Renal cortical epithelial cell (primary cell): ENCODE measurements around the gene ZNF521. TPM values are rescaled to one million over a fixed set of nuclear protein-coding genes. Genes with fewer than 3 reads are reported as not detected.

ENCODE experiments used
- DNase-seq: peaks from one replicate; pipeline ENCODE4 v3.0.0-alpha.2; 2011; ENCODE audit warnings: low read depth
- total RNA-seq: library from RNA; depleted of rRNA; stranded (reverse); fragments of >200 nt; gene quantifications from 2 replicates; pipeline ENCODE4 v1.2.3, GENCODE V29; 2014

ZNF521 gene
- total RNA-seq, 1 donor from 2014 or later: 1.3 TPM

DNA sequence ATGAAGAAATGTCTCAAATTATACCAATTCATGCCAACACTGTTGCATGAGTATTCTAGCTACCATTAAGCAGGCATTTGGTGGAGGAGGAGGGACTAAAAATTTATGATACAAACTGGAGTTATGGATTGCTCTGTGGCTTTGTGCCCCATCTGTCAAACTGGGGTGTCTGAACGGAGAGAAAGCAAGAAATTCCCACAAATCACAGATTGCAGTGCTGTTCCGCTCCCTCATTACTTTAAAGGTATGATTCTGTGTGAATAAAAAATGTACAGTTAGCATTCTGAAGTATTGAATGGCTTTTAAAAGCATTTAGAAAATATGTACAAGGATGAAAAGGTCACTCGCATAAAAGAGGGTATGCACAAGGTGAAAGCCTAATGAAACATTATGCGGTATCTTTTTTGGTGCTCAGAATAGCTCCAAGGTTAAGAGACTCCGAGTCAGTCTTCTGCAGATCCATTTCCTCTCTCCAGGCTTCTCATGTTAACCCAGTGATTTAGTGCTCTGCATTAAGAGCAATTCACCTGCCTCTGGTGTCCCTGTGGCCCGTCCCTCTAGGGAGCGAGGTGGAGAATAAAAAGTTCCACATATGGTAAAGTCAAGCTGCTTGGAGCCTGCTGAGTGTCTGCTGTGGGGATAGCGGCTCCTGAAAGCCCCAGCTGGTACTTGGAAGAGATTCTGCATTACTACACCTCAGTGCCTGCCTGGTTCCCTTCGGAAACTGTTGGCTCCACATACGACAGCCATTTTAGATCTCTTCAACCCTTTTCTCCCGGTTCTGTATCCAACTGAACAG is 184.2 kb downstream of the ZNF521 start:
- DNase-seq: no peak

DNA sequence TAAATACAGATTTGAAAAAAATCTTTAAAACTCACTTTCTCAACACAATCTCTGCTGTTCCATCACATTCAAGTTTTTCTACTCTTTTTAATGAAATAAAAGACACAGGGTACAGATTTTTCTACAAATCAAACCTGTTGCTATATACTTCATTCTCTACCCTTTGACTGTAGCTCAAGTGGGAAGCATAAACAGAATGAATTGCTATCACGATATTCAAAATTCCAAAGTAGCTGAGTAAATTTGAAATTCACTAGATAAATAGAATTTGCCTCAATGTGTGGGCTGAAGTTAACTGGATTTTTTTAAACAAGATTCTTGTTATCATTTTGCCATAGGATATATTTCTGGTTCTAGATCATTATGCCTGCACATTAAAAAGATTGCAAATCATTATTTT is 185.9 kb downstream of the ZNF521 start:
- no peak for DNase-seq

DNA sequence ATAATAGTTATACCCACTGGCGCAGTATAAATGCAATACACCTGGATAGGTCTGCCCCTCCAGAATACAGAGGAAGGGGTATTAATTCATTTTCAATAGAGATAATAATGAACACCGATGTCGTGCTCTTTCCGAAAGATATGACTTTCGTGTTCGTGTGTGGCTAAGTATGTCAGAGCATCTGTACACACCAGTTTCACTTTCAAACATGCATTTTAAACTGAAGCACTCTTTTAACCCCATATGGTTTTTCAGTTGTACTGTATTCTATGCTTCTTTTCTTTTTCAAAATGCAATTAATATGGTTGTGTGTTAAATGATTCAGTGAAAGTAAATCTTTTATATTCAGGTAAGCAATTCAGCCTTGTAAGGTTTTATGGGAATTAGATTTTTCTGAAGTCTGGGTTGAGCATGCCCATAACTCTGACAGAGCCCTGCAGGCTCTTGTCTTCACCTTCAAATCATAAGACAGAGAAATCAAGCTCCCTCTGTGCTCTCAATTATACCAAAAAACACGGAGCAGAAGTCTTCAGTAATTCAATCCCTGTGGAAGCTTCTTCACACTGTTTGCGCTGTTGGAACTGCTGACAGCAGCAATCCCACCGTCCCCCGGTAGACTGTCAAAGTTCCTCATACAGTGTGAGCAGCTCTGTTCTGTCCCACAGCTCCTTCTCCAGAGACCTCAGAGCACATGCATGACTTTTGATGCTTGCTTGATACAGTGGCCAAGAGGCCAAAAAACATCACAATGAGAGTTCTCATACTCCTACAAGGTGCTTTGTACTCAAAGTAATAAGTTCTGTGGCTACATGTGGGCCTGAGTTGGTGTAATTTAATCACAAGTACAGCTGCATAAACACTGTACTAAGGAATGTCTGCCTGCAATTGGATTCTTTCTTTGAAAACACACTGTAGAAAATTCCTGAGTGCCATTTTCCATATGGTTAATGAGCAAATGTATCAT is 186.8 kb downstream of the ZNF521 start:
- peak; percentile 5 for DNase-seq

DNA sequence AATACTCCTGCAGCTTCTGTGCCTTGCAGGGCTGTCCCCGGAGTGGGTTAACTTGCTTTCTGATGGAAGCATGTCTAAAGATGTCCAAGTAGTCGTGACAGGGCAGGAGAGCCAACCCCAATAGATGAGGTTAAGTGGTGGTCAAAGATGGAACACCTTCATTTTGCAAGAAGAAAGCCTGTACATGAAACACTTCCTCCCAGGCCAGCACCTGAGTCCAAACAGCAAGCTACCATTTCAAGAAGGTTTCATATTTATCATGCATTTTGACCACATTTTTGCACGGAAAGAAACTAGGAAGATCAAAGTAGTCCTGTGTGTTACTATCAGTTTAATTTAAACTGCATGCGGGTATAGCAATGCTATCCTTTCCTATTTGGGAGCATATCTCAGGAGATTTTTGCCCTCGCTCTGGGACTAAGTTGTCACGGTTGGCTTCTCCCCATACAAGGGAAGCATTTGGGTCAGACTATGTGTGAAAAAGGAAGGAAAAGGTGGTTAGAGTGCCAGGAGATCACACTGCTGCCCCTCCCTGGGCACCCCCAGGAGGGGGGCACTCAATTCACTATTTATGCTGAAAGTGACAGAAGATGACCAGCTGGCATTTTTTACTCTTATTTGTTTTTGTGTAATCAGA is 187.6 kb downstream of the ZNF521 start:
- DNase-seq: peak; percentile 1

DNA sequence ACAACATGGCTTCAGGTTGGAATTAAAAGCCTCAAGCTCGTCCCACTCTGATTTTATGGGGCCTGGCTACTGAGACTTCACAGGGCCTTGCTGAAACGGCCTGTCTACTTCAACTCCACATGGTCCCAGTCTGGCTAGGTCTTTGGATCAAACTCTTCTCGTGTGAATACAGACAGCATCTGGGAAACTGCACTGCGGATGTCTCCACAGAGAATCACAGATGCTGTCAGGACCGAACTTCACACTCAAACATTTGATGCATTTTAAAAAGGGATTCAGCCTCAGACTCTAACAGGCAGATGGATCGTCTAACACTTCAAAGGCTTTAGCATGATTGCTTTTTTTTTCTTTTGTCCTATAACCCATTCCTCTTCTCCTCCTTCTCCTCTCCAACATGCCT is 198.5 kb downstream of the ZNF521 start:
- DNase-seq: no peak

DNA sequence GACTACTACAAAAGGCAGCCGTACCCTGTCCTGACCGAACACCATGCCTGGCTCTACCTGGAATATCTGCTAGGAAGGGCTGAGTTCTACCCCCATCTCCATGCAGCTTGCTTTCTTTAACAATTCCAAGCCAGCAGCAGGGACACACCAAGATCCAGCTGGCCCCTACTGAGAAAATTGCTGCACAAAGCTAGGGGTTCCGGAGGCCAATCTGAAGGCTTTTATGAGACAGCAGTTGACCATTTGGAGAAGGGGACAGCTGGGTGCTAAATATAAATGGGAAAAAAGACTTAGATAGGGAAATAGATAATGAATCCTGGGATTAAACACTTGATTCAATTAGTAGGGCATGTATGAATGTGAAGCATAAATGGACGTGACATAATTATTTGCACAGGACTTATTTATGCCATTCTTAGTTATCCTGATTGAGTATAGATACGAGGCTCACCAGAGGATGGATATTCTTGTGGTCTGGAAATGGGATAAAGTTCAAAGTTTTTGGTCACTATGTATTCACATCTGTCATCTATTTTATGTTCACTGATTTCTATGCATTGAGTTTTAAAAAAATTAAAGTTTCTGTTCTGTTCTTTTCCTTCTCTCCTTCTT is 204.0 kb downstream of the ZNF521 start:
- DNase-seq: no peak

DNA sequence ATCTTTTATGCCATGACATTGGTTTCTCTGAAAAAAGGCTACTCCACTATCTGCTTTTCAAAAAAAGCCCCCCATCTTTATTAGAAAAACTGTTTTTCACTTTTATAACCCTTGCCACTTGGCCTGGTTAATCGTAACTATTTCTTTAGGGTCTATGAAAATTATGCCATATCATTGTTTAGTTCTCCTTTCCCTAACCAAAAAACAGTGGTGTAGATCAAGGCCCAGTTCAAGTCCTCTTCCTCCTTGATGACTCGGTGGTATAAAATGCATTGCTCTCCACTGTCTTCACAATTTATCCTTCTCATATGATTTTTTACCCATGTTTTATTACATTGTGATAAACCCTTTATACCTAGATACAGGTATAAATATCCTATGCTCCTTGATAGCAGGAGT is 205.5 kb downstream of the ZNF521 start:
- DNase-seq: no peak

DNA sequence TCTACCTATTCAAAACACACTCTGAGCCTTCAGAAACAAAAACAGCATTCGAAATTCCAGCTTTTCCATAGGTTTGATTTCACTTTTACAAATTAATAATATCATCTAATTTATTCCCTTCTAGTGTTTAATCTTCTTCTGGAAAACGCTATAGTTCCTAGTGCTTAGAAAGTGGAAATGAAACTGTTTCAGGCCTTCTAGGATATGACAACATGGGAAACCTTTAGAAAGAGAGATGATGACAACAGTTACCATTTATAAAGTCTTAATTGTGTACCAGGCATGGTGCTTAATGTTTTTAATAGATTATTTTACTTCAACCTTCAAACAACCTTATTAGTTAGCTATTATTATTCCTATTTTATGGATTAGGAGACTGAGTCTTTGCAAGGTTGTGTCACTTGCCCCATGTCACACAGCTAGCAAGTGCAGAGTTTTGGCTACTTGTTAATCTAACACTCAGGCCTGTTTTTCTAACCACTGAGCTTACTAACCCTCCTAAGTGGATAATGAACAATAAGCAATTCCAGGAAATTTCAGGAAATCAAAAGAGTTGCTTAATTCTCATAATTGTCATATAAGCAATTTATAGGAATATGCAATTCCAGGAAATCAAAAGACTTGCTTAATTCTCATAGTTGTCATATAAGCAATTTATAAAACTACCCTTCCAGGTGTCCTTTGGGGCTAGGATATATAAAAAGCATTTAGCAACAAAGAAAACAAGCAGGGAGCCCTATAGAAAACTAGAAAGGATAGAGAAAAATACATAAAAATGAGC is 206.0 kb downstream of the ZNF521 start:
- DNase-seq: no peak

DNA sequence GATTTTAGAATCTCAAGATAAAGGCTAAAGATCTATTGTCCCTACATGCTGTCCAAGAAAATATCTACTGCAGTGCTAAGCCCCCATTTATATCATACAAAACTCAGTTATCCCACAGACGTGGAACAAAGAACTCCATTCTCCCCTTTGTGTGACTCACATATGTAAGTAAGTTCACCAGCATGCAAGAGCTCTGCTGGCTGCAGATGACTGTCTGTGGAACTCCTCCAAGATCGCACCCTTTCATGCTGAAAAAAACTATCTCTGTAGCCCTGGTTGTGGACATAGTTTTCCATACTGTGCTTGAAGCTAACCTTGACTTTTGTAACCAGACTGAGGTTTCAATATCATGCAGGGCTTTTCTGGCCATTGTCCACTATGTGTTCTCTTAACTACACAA is 207.1 kb downstream of the ZNF521 start:
- DNase-seq: no peak

DNA sequence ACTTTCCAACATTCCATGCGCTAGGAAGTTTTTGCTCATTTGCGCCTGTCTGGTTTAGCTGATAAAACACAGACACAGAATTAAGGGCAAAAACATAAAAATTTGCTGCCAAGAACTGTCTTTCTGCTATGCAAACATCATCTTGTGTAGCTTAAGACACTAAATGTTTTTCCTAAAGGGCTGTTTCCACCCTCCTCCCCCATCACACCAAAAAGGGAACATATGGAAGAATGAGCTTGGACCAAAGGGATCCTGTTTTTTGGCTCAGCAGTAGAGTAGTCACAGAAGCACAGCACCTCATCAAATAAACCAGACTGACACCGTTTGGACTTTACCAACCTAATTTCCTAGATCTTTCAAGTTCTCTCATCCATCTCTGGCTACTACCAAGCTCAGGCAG is 210.1 kb downstream of the ZNF521 start:
- DNase-seq: no peak

DNA sequence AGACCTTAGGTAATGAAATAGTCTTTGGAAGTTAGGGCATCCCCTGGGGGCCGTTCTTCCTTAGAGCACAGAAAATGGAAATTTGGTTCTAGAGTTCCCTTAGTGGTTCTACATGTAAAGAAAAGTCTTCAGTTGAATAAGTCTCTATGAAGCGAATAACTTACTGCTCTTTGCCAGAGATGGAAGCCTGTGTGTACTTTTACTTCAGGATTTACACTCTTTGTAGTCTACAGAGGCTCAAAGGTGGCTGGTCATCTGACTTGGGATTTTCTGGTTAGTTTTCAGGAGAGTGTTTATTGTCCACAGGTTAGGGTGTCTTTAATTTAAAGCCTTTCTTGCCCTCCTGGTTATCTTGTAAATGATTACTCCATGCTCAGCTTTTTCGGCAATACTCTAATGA is 210.6 kb downstream of the ZNF521 start:
- no peak for DNase-seq

DNA sequence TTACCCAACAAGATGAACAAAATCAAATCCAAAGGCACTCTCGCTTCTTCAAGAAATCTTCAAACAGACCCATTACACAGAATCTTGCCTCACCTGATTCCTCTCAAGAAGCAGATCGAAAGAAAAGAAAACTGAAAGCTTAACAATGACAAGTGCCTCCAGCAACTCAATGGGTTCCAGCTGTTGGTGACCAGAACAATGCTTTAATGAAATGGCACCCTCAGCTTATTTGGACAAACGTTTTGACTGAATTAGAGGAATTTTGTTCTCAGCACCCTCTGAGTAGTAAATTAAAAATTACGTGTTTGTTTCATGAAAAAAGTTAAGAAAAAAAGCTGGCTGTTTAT is 211.0 kb downstream of the ZNF521 start:
- no peak for DNase-seq

DNA sequence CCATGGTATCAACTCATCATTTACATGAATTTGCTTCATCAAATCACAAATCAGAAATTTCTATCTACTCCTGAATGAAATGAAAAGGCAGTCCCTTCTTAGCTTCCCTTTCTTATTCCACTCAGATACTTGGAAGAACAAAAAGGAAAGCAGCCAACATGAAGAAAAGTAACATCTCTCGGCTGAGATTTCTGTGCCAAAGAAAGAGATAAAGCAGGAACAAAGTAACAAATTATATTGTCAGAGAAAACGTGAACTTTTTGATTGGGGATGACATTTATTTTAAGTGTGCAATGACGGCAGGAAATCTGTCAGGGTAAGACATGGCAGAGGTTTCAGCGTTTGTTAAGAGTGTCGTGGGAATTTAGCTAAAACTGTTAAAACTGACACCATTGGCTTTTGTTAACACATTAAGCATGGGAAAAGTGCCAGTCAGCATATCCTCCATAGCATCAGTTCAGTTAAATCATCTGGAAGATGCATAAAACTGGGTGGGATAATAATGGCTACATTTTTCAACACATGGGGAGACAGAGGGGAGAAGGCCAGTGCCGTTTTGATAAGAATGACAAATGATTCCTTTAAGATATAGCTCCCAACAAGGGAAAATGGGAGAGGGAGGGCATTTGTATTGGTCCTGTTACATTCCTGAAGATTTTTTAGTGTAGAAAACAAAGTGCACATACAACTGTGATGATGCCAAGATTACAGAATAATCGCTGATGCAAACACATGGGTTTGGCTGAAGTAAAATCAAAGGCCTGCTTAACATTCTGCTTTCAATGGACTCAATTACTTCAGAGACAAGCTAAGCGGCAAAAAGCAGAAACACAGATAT is 211.6 kb downstream of the ZNF521 start:
- no peak for DNase-seq

DNA sequence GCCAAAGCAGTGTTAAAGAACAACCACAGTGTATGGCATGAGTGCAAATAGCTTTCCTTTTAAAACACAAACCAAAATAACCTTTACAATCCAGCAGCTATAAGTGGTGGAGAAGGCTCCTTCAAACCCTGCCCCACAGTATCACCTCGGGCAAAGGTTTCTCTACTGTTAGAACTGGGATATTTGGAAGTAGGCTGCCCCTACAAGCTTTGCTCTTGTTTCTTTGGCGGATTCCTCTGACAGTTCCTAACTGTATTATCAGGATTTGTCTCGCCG is 214.8 kb downstream of the ZNF521 start:
- no peak for DNase-seq

DNA sequence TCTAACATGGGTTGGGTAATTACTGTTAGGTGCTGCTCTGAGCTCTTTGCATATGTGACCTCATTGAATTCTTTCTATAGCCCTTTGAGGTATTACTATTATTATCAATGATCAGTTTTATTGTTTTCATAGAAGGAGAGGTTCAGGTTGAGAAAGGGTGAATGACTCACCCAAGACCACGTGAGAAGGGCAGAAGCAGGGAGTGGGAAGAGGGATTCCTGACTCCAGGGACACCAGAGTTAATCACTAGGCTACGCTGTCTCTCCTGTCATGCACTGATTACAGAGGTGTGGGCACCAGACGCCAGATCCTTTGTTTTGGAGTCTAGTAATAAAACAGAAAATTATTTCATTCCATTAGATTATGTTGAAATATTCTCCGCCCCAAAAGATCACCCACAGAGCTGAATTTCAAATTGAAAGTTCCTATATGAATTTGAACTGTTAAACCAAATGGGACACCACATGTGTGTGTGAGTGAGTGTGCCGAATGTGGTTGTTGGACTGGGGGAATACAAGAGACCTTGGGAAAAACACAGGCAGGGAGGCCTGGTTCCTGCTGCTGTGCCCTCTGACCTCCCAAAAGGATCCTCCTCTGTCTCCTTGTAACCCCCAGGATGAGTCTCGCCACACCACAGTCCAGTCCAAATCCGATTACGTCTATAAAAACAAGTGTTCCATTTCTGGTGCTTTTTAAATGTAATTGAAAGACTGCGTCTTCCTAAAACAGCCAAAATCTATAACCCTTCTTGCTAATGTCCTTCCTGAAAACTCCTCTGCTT is 215.4 kb downstream of the ZNF521 start:
- peak; percentile 40 for DNase-seq

DNA sequence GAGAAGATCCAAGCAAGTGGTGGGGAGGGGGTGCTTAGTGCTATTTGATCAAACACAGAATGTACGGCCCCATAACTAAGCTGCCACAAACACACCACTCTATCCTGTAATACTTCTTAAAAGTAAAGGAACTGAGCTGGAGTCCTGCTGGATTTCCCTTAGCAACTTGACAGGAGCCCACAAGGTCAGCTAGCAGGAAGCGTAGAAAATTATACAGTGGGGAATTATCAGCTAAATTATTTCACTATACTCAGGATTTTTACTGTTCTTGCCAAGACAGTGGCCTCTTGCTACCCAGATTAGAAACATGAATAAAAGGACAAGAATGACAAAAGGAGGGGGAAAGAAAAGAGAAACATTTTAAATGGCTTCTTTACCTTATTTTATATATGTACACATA is 217.1 kb downstream of the ZNF521 start:
- no peak for DNase-seq

DNA sequence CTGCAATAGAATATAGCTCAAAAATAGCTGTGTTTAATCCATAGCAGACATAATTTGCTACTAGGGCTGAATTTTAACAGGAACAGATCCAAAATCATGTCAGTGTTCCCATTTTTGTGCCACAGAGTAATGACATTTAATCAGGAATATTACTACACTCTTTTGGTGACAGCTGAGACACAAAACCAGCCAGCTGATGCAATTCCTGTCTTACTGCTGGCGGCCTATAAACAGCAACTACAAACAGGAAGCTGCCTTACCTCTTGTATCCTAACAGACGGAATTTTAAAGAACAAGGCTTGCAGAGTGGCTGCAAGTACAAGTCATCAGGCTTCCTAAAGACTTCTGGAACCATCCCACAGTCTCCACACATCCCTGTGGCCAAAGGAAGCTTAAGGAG is 218.1 kb downstream of the ZNF521 start:
- DNase-seq: no peak

DNA sequence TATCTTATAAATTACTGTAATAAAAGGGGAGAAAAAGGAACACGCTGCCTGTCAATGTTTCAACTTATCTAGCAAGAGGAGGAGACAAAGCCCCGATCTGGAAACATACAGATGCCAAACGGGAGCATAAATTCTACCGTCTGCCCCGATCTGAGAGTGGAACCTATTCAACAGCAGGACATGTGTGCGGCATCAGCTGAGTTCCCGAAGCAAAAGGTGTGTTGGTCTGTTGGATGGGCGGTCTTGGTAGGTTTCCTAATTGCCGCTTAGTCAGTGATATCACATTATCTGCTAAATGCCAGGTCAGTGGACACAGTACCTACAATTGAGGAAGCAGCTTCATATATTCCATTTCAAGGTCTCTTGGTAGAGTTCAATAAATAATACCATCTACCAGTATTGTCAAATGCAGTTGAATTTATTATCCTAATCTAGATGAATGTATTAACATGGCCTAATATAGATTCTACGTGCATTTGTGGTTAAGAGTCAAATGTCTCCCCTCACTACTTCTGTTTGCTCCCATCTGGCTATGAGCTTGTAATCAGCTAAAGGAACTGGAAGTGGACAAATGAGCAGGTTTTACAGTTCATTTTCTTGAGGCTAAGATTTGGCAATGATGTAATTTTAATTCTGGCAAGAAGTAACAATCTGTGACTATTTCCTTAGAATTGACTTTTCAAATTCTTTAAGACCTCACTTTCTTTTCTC is 219.0 kb downstream of the ZNF521 start:
- DNase-seq: no peak

DNA sequence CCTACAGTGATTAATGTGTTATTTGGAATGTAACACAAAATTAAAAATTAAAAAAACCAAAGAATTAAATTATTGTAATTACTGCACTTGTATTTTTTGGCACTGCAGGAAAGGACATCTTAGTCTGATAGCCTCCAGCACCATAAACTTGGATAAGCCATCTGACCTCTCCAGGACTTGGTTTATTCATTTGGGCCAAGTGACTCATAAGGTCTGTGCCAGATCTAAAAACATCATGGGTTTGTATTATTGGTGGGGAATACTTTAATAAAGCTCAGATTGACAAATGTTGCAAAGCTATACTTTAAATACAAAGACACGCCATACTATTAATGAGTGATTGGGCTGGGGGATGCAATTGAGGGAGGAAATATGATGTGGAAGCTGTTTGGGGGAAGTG is 225.2 kb downstream of the ZNF521 start:
- no peak for DNase-seq
